Fibroblast of peridontal ligament (primary cell): ENCODE data around the gene A3GALT2.
A peak's percentile ranks its signal among the peaks of the same experiment; 100 is the strongest.
"Not testable (repeated sequence)": the region's sequence is repeated elsewhere in the genome, so short reads cannot be mapped to it uniquely, and the experiment has no call there.

Source experiments
- DNase-seq: peaks from one replicate; pipeline ENCODE4 v3.0.0-alpha.2; 2010; ENCODE audit errors: extremely low read depth

The A3GALT2 gene

GRCh38 chr1:33314416-33314815 lies 6.5 kb downstream of the A3GALT2 start:
- no peak for DNase-seq

GRCh38 chr1:33312413-33312749 lies 8.5 kb downstream of the A3GALT2 start:
- DNase-seq: no peak

- DNase-seq: no peak
These were observed 9.0 kb downstream of the A3GALT2 start for GRCh38 chr1:33311706-33312412.

GRCh38 chr1:33310702-33311101 lies 10.2 kb downstream of the A3GALT2 start:
- no peak for DNase-seq

- not testable (repeated sequence) for DNase-seq
These were observed 11.5 kb downstream of the A3GALT2 start for GRCh38 chr1:33309351-33309750.

- no peak for DNase-seq
These were observed 13.4 kb downstream of the A3GALT2 start for GRCh38 chr1:33307494-33307864.

GRCh38 chr1:33306653-33307493 lies 14.0 kb downstream of the A3GALT2 start:
- no peak for DNase-seq

GRCh38 chr1:33305816-33306652 lies 14.9 kb downstream of the A3GALT2 start:
- DNase-seq: no peak

- DNase-seq: no peak
These were observed 15.9 kb downstream of the A3GALT2 start for GRCh38 chr1:33305016-33305415.

GRCh38 chr1:33302325-33302724 lies 18.6 kb downstream of the A3GALT2 start:
- DNase-seq: no peak

GRCh38 chr1:33301273-33301984 lies 19.5 kb downstream of the A3GALT2 start:
- DNase-seq: peak; percentile 14

GRCh38 chr1:33300673-33301072 lies 20.2 kb downstream of the A3GALT2 start:
- peak; percentile 90 for DNase-seq

- no peak for DNase-seq
These were observed 21.3 kb downstream of the A3GALT2 start for GRCh38 chr1:33299461-33300155.

GRCh38 chr1:33298623-33299277 lies 22.1 kb downstream of the A3GALT2 start:
- DNase-seq: peak; percentile 58

GRCh38 chr1:33297911-33298622 lies 22.8 kb downstream of the A3GALT2 start:
- no peak for DNase-seq

GRCh38 chr1:33296824-33297223 lies 24.1 kb downstream of the A3GALT2 start:
- no peak for DNase-seq

- DNase-seq: no peak
These were observed 24.8 kb downstream of the A3GALT2 start for GRCh38 chr1:33296082-33296458.

GRCh38 chr1:33295450-33296081 lies 25.3 kb downstream of the A3GALT2 start:
- DNase-seq: peak; percentile 75

- no peak for DNase-seq
These were observed 25.9 kb downstream of the A3GALT2 start for GRCh38 chr1:33295023-33295422.
